GM12878 (cell line): Measurements from ENCODE around the gene COMT. TPM values are rescaled to one million over a fixed set of nuclear protein-coding genes. Genes with fewer than 3 reads are reported as not detected.

Experiments used
- ATAC-seq: fragments of 200-7000 bp; cut with Tn5 transposase; 3 replicates; pipeline ENCODE4 v1.9.1; 2020; ENCODE audit warnings: mild to moderate bottlenecking, moderate library complexity
- BruUV-seq: library from RNA; stranded (reverse); fragments of 400-500 nt; replicated peaks from 2 replicates; lab custom pipeline; 2021; lab: Mats Ljungman, UMichigan
- CTCF ChIA-PET: fragments of 300-600 bp; sonication (Branson Sonifier 250); formaldehyde crosslinking; extraction: SDS; loops from one replicate; lab custom pipeline; 2021; ENCODE audit warnings: inconsistent platforms; lab: Yijun Ruan, JAX
- POLR2A ChIA-PET: fragments of 350-600 bp; formaldehyde crosslinking; extraction: SDS; loops from one replicate; lab custom pipeline; 2021; ENCODE audit warnings: inconsistent platforms; lab: Charles Lee
- RAD21 ChIA-PET: fragments of 300-600 bp; sonication (Branson Sonifier 250); formaldehyde crosslinking; loops from one replicate; lab custom pipeline; 2023; ENCODE audit warnings: antibody characterized with exemption; ENCODE audit not compliant: unreplicated experiment; lab: Charles Lee
- SMC1A ChIA-PET: fragments of 300-600 bp; sonication (Branson Sonifier 250); formaldehyde crosslinking; loops from one replicate; lab custom pipeline; 2023; ENCODE audit not compliant: unreplicated experiment, uncharacterized antibody; lab: Charles Lee
- DNase-seq: peaks from one replicate; pipeline ENCODE4 v3.0.0-alpha.2; 2011; ENCODE audit warnings: low read depth, low spot score
- FAIRE-seq: peaks from 3 replicates; lab custom pipeline; 2011; peaks lifted over from hg19 to GRCh38; lab: Jason Lieb, UNC
- H2AFZ ChIP-seq: 2 replicates; pipeline ENCODE4 v1.6.0; 2011; ENCODE audit warnings: low read depth, low read length, control low read depth; ENCODE audit not compliant: control insufficient read depth
- H3K27ac ChIP-seq: 2 replicates; pipeline ENCODE4 v1.5.1; 2011; ENCODE audit warnings: control low read depth; ENCODE audit not compliant: control insufficient read depth, insufficient read depth
- H3K27me3 ChIP-seq, 2 experiments: replicated peaks in 1 of 2; 2 replicates each; pipeline versions ENCODE4 v1.6.0 to v1.6.1; 2011; ENCODE audit warnings: low read length in 1 of 2; ENCODE audit not compliant: control insufficient read depth in 2 of 2, insufficient read depth in 2 of 2
- H3K36me3 ChIP-seq, 2 experiments: 2 replicates each; pipeline ENCODE4 v1.5.1; 2011; ENCODE audit warnings: low read length in 1 of 2; ENCODE audit not compliant: control insufficient read depth in 2 of 2, insufficient read depth in 2 of 2
- H3K4me1 ChIP-seq: 2 replicates; pipeline ENCODE4 v1.6.1; 2011; ENCODE audit warnings: mild to moderate bottlenecking, low read length, moderate library complexity, mixed read lengths; ENCODE audit not compliant: control insufficient read depth, insufficient read depth
- H3K4me2 ChIP-seq: 2 replicates; pipeline ENCODE4 v1.6.0; 2011; ENCODE audit warnings: control low read depth; ENCODE audit not compliant: control insufficient read depth, insufficient read depth
- H3K4me3 ChIP-seq: fragments of 200-600 bp; sonication (generic); 2 replicates; pipeline ENCODE4 v1.5.1; 2016
- H3K79me2 ChIP-seq: 2 replicates; pipeline ENCODE4 v1.6.0; 2011; ENCODE audit warnings: low read length; ENCODE audit not compliant: control insufficient read depth, insufficient read depth
- H3K9ac ChIP-seq: 2 replicates; pipeline ENCODE4 v1.8.0; 2011; ENCODE audit warnings: low read length, control low read depth, mixed read lengths; ENCODE audit not compliant: control insufficient read depth, insufficient read depth
- H3K9me3 ChIP-seq: replicated peaks from 3 replicates; pipeline ENCODE4 v1.5.1; 2011; ENCODE audit warnings: mild to moderate bottlenecking, low read length; ENCODE audit not compliant: control insufficient read depth, insufficient read depth
- H4K20me1 ChIP-seq: 2 replicates; pipeline ENCODE4 v1.6.0; 2011; ENCODE audit not compliant: control insufficient read depth, insufficient read depth
- BRCA1 ChIP-seq: IDR thresholded peaks from 2 replicates; pipeline ENCODE4 v1.6.1; 2011; ENCODE audit warnings: low read depth, low read length, improper control_type of control experiment
- CREB1 ChIP-seq: IDR thresholded peaks from 2 replicates; pipeline ENCODE4 v1.6.1; 2012; ENCODE audit warnings: low read depth, mild to moderate bottlenecking, inconsistent platforms
- LARP7 ChIP-seq: fragments of 450-650 bp; IDR thresholded peaks from 2 replicates; pipeline ENCODE4 v1.6.1; 2017; ENCODE audit warnings: mild to moderate bottlenecking
- POLR2A ChIP-seq: IDR thresholded peaks from 2 replicates; pipeline ENCODE4 v1.6.1; 2011; ENCODE audit warnings: low read depth, mild to moderate bottlenecking, low read length
- SIX5 ChIP-seq: IDR thresholded peaks from 2 replicates; pipeline ENCODE4 v1.6.1; 2011; ENCODE audit warnings: mild to moderate bottlenecking, low read depth, low read length, moderate library complexity; ENCODE audit not compliant: severe bottlenecking
- TARDBP ChIP-seq: IDR thresholded peaks from 2 replicates; pipeline ENCODE4 v1.6.1; 2016; ENCODE audit warnings: borderline replicate concordance
- WGBS: methylation state at CpG from one replicate; pipeline ENCODE4 v1.1.6; 2016; ENCODE audit warnings: low lambda C conversion rate; ENCODE audit not compliant: insufficient replicate concordance, insufficient coverage; ENCODE audit errors: missing lambda C conversion rate; 5-methylcytosine and 5-hydroxymethylcytosine counted together
- in situ Hi-C: fragments of 300-500 bp; cut with MboI; formaldehyde crosslinking; loops from 9 replicates; pipeline ENCODE4 v1.14.3; 2018; ENCODE audit warnings: mixed read lengths
- intact Hi-C: fragments of 100-400 bp; cut with micrococcal nuclease; formaldehyde crosslinking; loops from one replicate; pipeline ENCODE4 v1.14.2; 2022; ENCODE audit not compliant: unreplicated experiment
- polyA plus RNA-seq, 11 experiments: library from polyadenylated mRNA; depleted of rRNA in 4 of 11; unstranded in 6 of 11; stranded (reverse) in 5 of 11; fragments of >200 nt; fragmentation: Nextera tagmentation in 4 of 11; fragmentation: Illumina TruSeq in 1 of 11; extraction: Ambion mirVana in 4 of 11; extraction: Trizol in 1 of 11; gene quantifications; 1 replicate in 1 of 11; 2 replicates in 10 of 11; pipeline versions ENCODE4 v1.2.1 to v1.2.3, GENCODE V29; 2011 to 2016; ENCODE audit warnings: inconsistent platforms in 2 of 11, missing spikeins in 2 of 11, low read depth in 1 of 11
- total RNA-seq, 4 experiments: library from RNA; depleted of rRNA in 3 of 4; stranded (reverse); fragments of >200 nt in 3 of 4; fragmentation: Illumina TruSeq in 1 of 4; extraction: Trizol in 1 of 4; gene quantifications; 2 replicates each; pipeline versions ENCODE4 v1.2.1 to v1.2.3, GENCODE V29; 2013 to 2021
- TF ChIP-seq, protein P1 (sequence below): fragments of 450-650 bp; IDR thresholded peaks from 2 replicates; pipeline ENCODE4 v1.6.1; 2017; ENCODE audit warnings: mild to moderate bottlenecking, moderate library complexity

Gene COMT
- total and polyA plus RNA-seq, 10 of the 15 experiments (the other 5 are each of a cell fraction or from before 2014, with no cell fraction given), result 4.5 to 152 (median 66.1) TPM

DNA sequence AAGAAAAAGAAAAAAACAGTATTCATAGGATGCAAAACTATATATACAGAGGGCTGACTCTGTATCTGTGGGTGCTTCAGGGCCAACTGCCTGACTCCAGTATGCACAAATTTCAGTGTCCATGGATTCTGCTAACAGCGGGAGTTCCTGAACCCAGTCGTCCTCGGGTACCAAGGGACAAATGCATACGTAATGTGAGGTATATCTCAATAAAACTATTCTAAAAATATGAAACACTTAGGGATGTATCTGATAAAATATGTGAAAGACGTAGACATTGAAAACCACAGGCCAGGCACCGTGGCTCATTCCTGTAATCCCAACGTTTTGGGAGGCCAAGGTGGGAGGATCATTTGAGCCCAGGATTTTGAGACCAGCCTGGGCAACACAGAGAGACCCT is 13.9 kb upstream of the COMT start (continued):
- TF ChIP-seq BRCA1 (no peak), CREB1 (no peak)

DNA sequence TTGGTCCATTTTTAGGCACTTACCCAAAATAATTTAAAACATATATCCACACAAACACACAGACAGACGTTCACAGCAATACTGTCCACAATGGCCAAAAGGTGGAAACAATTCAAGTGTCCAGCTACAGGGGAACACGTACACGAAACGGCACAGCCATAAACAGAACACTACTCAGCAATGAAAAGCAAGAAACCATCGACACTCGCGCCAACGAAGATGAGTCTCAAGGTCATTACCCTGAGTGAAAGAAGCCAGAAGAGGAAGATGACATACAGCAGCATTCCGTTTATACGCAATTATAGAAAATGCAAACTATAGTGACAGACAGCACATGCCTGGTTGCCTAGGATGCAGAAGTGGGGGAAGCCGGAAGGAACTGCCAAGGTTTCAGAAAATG is 13.4 kb upstream of the COMT start:
- DNase-seq (no peak), ATAC-seq (no peak), FAIRE-seq (no peak)
- Histone ChIP-seq H3K4me2 (no peak overlapping the region), H3K79me2 (no peaks in the 10 kb centered on the region), H3K9me3 (no peaks in the 10 kb centered on the region), H2AFZ (no peak overlapping the region), H3K4me1 (no peaks in the 10 kb centered on the region), H4K20me1 (no peaks in the 10 kb centered on the region), H3K27ac (no peak overlapping the region), H3K4me3 (no peak overlapping the region), H3K9ac (no peak overlapping the region), H3K27me3 (no peaks in the 10 kb centered on the region), H3K36me3 (no peaks in the 10 kb centered on the region)
- 89% methylated on average over 11 of the region's 11 CpGs for WGBS
- SMC1A ChIA-PET, result no interaction called here
- in situ Hi-C loops (no loop called here), intact Hi-C loops (no loop called here)
- POLR2A ChIA-PET, result no interaction called here
- BruUV-seq, result no TSS peak
- no peak for TF ChIP-seq LARP7
- TF ChIP-seq SIX5, result no peak
- TF ChIP-seq, protein P1, sequence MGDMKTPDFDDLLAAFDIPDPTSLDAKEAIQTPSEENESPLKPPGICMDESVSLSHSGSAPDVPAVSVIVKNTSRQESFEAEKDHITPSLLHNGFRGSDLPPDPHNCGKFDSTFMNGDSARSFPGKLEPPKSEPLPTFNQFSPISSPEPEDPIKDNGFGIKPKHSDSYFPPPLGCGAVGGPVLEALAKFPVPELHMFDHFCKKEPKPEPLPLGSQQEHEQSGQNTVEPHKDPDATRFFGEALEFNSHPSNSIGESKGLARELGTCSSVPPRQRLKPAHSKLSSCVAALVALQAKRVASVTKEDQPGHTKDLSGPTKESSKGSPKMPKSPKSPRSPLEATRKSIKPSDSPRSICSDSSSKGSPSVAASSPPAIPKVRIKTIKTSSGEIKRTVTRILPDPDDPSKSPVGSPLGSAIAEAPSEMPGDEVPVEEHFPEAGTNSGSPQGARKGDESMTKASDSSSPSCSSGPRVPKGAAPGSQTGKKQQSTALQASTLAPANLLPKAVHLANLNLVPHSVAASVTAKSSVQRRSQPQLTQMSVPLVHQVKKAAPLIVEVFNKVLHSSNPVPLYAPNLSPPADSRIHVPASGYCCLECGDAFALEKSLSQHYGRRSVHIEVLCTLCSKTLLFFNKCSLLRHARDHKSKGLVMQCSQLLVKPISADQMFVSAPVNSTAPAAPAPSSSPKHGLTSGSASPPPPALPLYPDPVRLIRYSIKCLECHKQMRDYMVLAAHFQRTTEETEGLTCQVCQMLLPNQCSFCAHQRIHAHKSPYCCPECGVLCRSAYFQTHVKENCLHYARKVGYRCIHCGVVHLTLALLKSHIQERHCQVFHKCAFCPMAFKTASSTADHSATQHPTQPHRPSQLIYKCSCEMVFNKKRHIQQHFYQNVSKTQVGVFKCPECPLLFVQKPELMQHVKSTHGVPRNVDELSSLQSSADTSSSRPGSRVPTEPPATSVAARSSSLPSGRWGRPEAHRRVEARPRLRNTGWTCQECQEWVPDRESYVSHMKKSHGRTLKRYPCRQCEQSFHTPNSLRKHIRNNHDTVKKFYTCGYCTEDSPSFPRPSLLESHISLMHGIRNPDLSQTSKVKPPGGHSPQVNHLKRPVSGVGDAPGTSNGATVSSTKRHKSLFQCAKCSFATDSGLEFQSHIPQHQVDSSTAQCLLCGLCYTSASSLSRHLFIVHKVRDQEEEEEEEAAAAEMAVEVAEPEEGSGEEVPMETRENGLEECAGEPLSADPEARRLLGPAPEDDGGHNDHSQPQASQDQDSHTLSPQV, result no peak
- TF ChIP-seq POLR2A, result no peak
- no peak for TF ChIP-seq TARDBP
- RAD21 ChIA-PET, result no interaction called here
- CTCF ChIA-PET, result no interaction called here
